Naive thymus-derived CD4-positive, alpha-beta T cell (primary cell): ENCODE results near the gene HID1. TPM values are rescaled to one million over a fixed set of nuclear protein-coding genes. Genes with fewer than 3 reads are reported as not detected.
A peak's percentile ranks its signal among the peaks of the same experiment; 100 is the strongest.

Experiments
- ATAC-seq: fragments of 150-1000 bp; cut with Tn5 transposase; 2 replicates; pipeline ENCODE4 v1.10.0; 2021; ENCODE audit warnings: mild to moderate bottlenecking, moderate library complexity
- CTCF ChIA-PET: fragments of 350-600 bp; sonication (Branson Sonifier 250); formaldehyde crosslinking; loops from one replicate; lab custom pipeline; 2021; ENCODE audit warnings: antibody characterized with exemption; lab: Charles Lee
- POLR2A ChIA-PET: fragments of 350-600 bp; sonication (Branson Sonifier 250); formaldehyde crosslinking; loops from one replicate; lab custom pipeline; 2021; ENCODE audit warnings: antibody characterized with exemption, inconsistent platforms; lab: Charles Lee
- DNase-seq, 9 donors: peaks; one replicate each; pipeline versions ENCODE4 v3.0.0 to v3.0.0-alpha.2; 2020 to 2022; ENCODE audit warnings: mixed read lengths in 1 of 9
- H3K27ac ChIP-seq: one replicate; pipeline ENCODE4 v1.7.0; 2013; ENCODE audit warnings: mild to moderate bottlenecking, low read depth, low read length, moderate library complexity
- H3K27me3 ChIP-seq, 2 donors: one replicate each; pipeline ENCODE4 v1.7.0; 2013; ENCODE audit warnings: low read length in 2 of 2, mild to moderate bottlenecking in 2 of 2, moderate library complexity in 2 of 2; ENCODE audit not compliant: control insufficient read depth in 2 of 2, insufficient read depth in 2 of 2
- H3K36me3 ChIP-seq, 3 experiments: 1 replicate in 2 of 3; 2 replicates in 1 of 3; pipeline ENCODE4 v1.7.0; 2013; ENCODE audit warnings: low read length in 3 of 3, mild to moderate bottlenecking in 3 of 3, moderate library complexity in 1 of 3; ENCODE audit not compliant: insufficient read depth in 3 of 3, control insufficient read depth in 2 of 3
- H3K4me1 ChIP-seq, 2 donors: one replicate each; pipeline ENCODE4 v1.7.0; 2013; ENCODE audit warnings: low read length in 2 of 2, mild to moderate bottlenecking in 2 of 2, moderate library complexity in 1 of 2; ENCODE audit not compliant: control insufficient read depth in 2 of 2, insufficient read depth in 2 of 2
- H3K4me3 ChIP-seq: 2 replicates; pipeline ENCODE4 v1.7.0; 2013; ENCODE audit warnings: mild to moderate bottlenecking, low read length
- H3K9me3 ChIP-seq, 3 experiments: 1 replicate in 2 of 3; 2 replicates in 1 of 3; pipeline ENCODE4 v1.7.0; 2013; ENCODE audit warnings: low read length in 3 of 3; ENCODE audit not compliant: control insufficient read depth in 2 of 3
- H3K27ac Mint-ChIP-seq, 9 donors: one replicate each; pipeline ENCODE4 v1.8.0; 2020 to 2022; ENCODE audit warnings: mixed read lengths in 9 of 9, mild to moderate bottlenecking in 8 of 9, moderate library complexity in 5 of 9, inconsistent platforms in 2 of 9
- H3K27me3 Mint-ChIP-seq, 5 donors: one replicate each; pipeline ENCODE4 v1.8.0; 2021 to 2022; ENCODE audit warnings: mixed read lengths in 5 of 5, mild to moderate bottlenecking in 1 of 5
- H3K36me3 Mint-ChIP-seq, 5 donors: one replicate each; pipeline ENCODE4 v1.8.0; 2020 to 2022; ENCODE audit warnings: mixed read lengths in 5 of 5, mild to moderate bottlenecking in 3 of 5, inconsistent platforms in 1 of 5
- H3K4me1 Mint-ChIP-seq, 7 donors: one replicate each; pipeline ENCODE4 v1.8.0; 2020 to 2022; ENCODE audit warnings: mixed read lengths in 7 of 7, mild to moderate bottlenecking in 3 of 7, inconsistent platforms in 1 of 7
- H3K4me3 Mint-ChIP-seq, 10 donors: one replicate each; pipeline ENCODE4 v1.8.0; 2020 to 2022; ENCODE audit warnings: mild to moderate bottlenecking in 10 of 10, mixed read lengths in 10 of 10, moderate library complexity in 6 of 10, inconsistent platforms in 2 of 10
- H3K9me3 Mint-ChIP-seq, 11 donors: one replicate each; pipeline ENCODE4 v1.8.0; 2020 to 2022; ENCODE audit warnings: mixed read lengths in 11 of 11, mild to moderate bottlenecking in 4 of 11, inconsistent platforms in 1 of 11, moderate library complexity in 1 of 11
- intact Hi-C, 2 donors: fragments of 100-400 bp; cut with micrococcal nuclease; formaldehyde crosslinking; loops; one replicate each; pipeline ENCODE4 v1.15.1; 2023
- polyA plus RNA-seq, 2 donors: library from polyadenylated mRNA; unstranded; fragments of 300-500 nt; fragmentation: Illumina TruSeq; gene quantifications; one replicate each; pipeline ENCODE4 v1.2.3, GENCODE V29; 2021
- total RNA-seq, 6 experiments: library from RNA in 5 of 6; stranded (reverse) in 5 of 6; gene quantifications; 1 replicate in 5 of 6; 2 replicates in 1 of 6; pipeline ENCODE4 v1.2.3 and lab custom pipeline; 2021 to 2026

HID1 gene
- total RNA-seq (10 to 100 TPM in 4 of 5 experiments, under 1 TPM in 1; 0.60 to 25.2 (median 14.8) TPM), polyA plus RNA-seq (1 to 10 TPM; 4.8 to 7.0 TPM), total RNA-seq (lab: John Stamatoyannopoulos, UW) (14.8 reads per million, percentile 44 among the genes with 10 or more reads in this experiment)

- Mint-ChIP-seq H3K4me3 (peak within 1 kb of the TSS; percentile 80 to 98 (median 87)), H3K27me3 (peaks cover 0 to 55% (median 7%) of the 10 kb centered on the region in 5 donors), H3K4me1 (peaks cover 5 to 18% (median 7%) of the 10 kb centered on the region in 7 donors), H3K9me3 (no peaks in the 10 kb centered on the region), H3K27ac (peak within 1 kb of the TSS in 8 of 9 donors; percentile 56 to 86 (median 80)), H3K36me3 (no peaks in the 10 kb centered on the region)
- DNase-seq (peak; percentile 60 to 79 (median 74)), ATAC-seq (peak; percentile 93)
- Histone ChIP-seq H3K4me1 (peaks cover 4 to 9% of the 10 kb centered on the region in 2 donors), H3K27me3 (no peaks in the 10 kb centered on the region), H3K4me3 (peak within 1 kb of the TSS; percentile 58), H3K36me3 (no peaks in the 10 kb centered on the region), H3K27ac (peak within 1 kb of the TSS; percentile 51), H3K9me3 (no peaks in the 10 kb centered on the region)
- intact Hi-C loops, result loop anchor here (1.0 to 5.0 kb wide), 6 partner anchors 10 to 435 kb away; partner anchors contain the start of genes CDR2L (in 2 of the 2) and GRB2 (in 1 of the 2)
- POLR2A ChIA-PET, result interaction anchor here (0.6 to 2.0 kb wide), 11 partner anchors 11 to 140 kb away, joined by 3 to 15 read pairs (median 4); partner anchors contain the start of genes CDR2L and MRPL58
- CTCF ChIA-PET, result interaction anchor here (0.6 to 2.8 kb wide), 4 partner anchors 40 to 292 kb away, joined by 3 to 13 read pairs (median 6); partner anchors contain the start of gene MRPL58
These were observed at the start of gene HID1 for GRCh38 chr17:74972107-74972972. TSS of gene HID1 (minus strand) at chr17:74972759. CDS start at chr17:74972656, 103 bp downstream.

GRCh38 chr17:75020331-75021110 lies 48.0 kb upstream of the HID1 start:
- Mint-ChIP-seq H3K27ac (no peak overlapping the region), H3K27me3 (no peaks in the 10 kb centered on the region), H3K4me1 (peaks cover 12 to 29% (median 19%) of the 10 kb centered on the region in 7 donors), H3K4me3 (no peak overlapping the region), H3K9me3 (no peaks in the 10 kb centered on the region), H3K36me3 (peaks cover 3 to 43% (median 30%) of the 10 kb centered on the region in 5 donors)
- Histone ChIP-seq H3K4me1 (peaks cover 4% of the 10 kb centered on the region in 2 donors), H3K9me3 (no peaks in the 10 kb centered on the region), H3K27ac (no peak overlapping the region), H3K36me3 (peaks cover 5 to 52% (median 15%) of the 10 kb centered on the region in 3 experiments), H3K4me3 (no peak overlapping the region), H3K27me3 (no peaks in the 10 kb centered on the region)
- intact Hi-C loops, result no loop called here
- ChIA-PET CTCF (no interaction called here), POLR2A (interaction anchor here (0.8 to 1.2 kb wide), 3 partner anchors 8 to 12 kb away, joined by 3 to 4 read pairs (median 3); partner anchors contain the start of gene MRPL58)
- no peak for DNase-seq
- ATAC-seq, result no peak

- CTCF ChIA-PET, result no interaction called here
- Mint-ChIP-seq H3K27me3 (no peaks in the 10 kb centered on the region), H3K4me1 (peaks cover 8 to 27% (median 19%) of the 10 kb centered on the region in 7 donors), H3K36me3 (peaks cover 3 to 49% (median 29%) of the 10 kb centered on the region in 5 donors), H3K27ac (no peak overlapping the region), H3K4me3 (no peak overlapping the region), H3K9me3 (no peaks in the 10 kb centered on the region)
- Histone ChIP-seq H3K4me3 (no peak overlapping the region), H3K27me3 (no peaks in the 10 kb centered on the region), H3K9me3 (no peaks in the 10 kb centered on the region), H3K36me3 (peaks cover 5 to 52% (median 15%) of the 10 kb centered on the region in 3 experiments), H3K4me1 (peaks cover 1 to 2% of the 10 kb centered on the region in 2 donors), H3K27ac (no peak overlapping the region)
- DNase-seq (no peak), ATAC-seq (no peak)
- POLR2A ChIA-PET, result interaction anchor here (0.7 to 1.4 kb wide), 4 partner anchors 9 to 59 kb away, joined by 3 read pairs; no protein-coding TSS in a partner anchor
- intact Hi-C loops, result no loop called here
These were observed 47.2 kb upstream of the HID1 start for GRCh38 chr17:75019710-75020109.

- no peaks in the 10 kb centered on the region for H3K9me3 Mint-ChIP-seq
- intact Hi-C loops, result no loop called here
- no peak overlapping the region for H3K4me3 ChIP-seq
- ChIA-PET CTCF (interaction anchor here (0.6 kb wide), 1 partner anchor 144 kb away, joined by 5 read pairs; no protein-coding TSS in a partner anchor), POLR2A (interaction anchor here (0.6 to 1.4 kb wide), 3 partner anchors 13 to 106 kb away, joined by 3 to 4 read pairs (median 3); no protein-coding TSS in a partner anchor)
- H3K36me3 ChIP-seq, result peaks cover 5 to 52% (median 15%) of the 10 kb centered on the region in 3 experiments
- H3K27me3 ChIP-seq, result no peaks in the 10 kb centered on the region
- DNase-seq (no peak), ATAC-seq (no peak)
- H3K4me1 Mint-ChIP-seq, result peaks cover 8 to 24% (median 18%) of the 10 kb centered on the region in 7 donors
- no peak overlapping the region for H3K27ac ChIP-seq
- no peaks in the 10 kb centered on the region for H3K9me3 ChIP-seq
- peaks cover 3 to 51% (median 29%) of the 10 kb centered on the region in 5 donors for H3K36me3 Mint-ChIP-seq
- peak overlapping the region in 1 of 9 donors; percentile 39 for H3K27ac Mint-ChIP-seq
- no peak overlapping the region for H3K4me3 Mint-ChIP-seq
- H3K27me3 Mint-ChIP-seq, result no peaks in the 10 kb centered on the region
- H3K4me1 ChIP-seq, result no peaks in the 10 kb centered on the region
These were observed 46.6 kb upstream of the HID1 start for GRCh38 chr17:75019146-75019545.

GRCh38 chr17:75013092-75013559 lies 40.6 kb upstream of the HID1 start:
- Histone ChIP-seq H3K4me3 (peak overlapping the region; percentile 69), H3K4me1 (peaks cover 9 to 14% of the 10 kb centered on the region in 2 donors), H3K9me3 (no peaks in the 10 kb centered on the region), H3K27me3 (no peaks in the 10 kb centered on the region), H3K27ac (peak overlapping the region; percentile 83), H3K36me3 (peaks cover 0 to 14% (median 0%) of the 10 kb centered on the region in 3 experiments)
- POLR2A ChIA-PET, result interaction anchor here (0.6 to 3.7 kb wide), 31 partner anchors 8 to 472 kb away, joined by 3 to 50 read pairs (median 5); partner anchors contain the start of genes ARMC7, ATP5PD, CDR2L and GGA3
- Mint-ChIP-seq H3K9me3 (no peaks in the 10 kb centered on the region), H3K27me3 (peaks cover 0 to 4% (median 0%) of the 10 kb centered on the region in 5 donors), H3K4me1 (peaks cover 25 to 38% (median 35%) of the 10 kb centered on the region in 7 donors), H3K4me3 (peak overlapping the region; percentile 76 to 98 (median 94)), H3K36me3 (peaks cover 0 to 20% (median 7%) of the 10 kb centered on the region in 5 donors), H3K27ac (peak overlapping the region; percentile 5 to 97 (median 92))
- ATAC-seq (no peak), DNase-seq (no peak)
- CTCF ChIA-PET, result interaction anchor here (0.6 to 5.1 kb wide), 13 partner anchors 9 to 362 kb away, joined by 3 to 42 read pairs (median 5); partner anchors contain the start of gene HID1
- intact Hi-C loops, result loop anchor here in 1 of 2 donors (2.0 kb wide), 1 partner anchor 26 kb away; the partner anchor contains the start of gene CDR2L
